ENCODE data around the gene ETV5. TPM values are rescaled to one million over a fixed set of nuclear protein-coding genes. Genes with fewer than 3 reads are reported as not detected.
"Not testable (repeated sequence)": the region's sequence is repeated elsewhere in the genome, so short reads cannot be mapped to it uniquely, and the experiment has no call there.

The ETV5 gene
- total RNA-seq, 1 donor from 2014 or later = 0.89 TPM

DNA sequence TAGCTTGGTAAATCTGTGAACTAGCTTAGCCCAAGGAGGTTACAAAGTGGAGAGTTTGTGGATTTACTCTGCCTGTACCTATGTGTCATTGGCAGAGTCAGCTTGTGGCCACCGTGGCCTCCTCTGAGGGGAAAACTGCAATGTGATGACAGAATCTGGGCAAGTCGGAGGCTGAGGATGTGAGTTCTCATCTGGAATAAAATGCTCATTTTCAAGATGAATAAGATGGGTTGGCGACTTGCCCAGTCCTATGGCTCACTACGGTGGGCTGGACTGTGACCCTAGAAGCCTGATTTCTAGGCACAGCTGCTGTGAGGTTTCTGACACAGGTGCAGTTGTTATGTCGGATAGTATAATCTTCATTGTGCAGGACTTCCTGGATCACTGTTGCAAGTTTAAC, 83.7 kb downstream of the ETV5 start:
- Mint-ChIP-seq H3K36me3 (ENCODE audit: low read depth) (no peaks in the 10 kb centered on the region), H3K4me1 (no peaks in the 10 kb centered on the region), H3K4me3 (no peak overlapping the region), H3K9me3 (no peaks in the 10 kb centered on the region), H3K27me3 (peaks cover 6% of the 10 kb centered on the region), H3K27ac (no peak overlapping the region)
- POLR2A ChIA-PET = no interaction called here
- CTCF ChIA-PET = no interaction called here
- DNase-seq (no peak), ATAC-seq (ENCODE audit: low read depth) (no peak)
- intact Hi-C loops (cut with micrococcal nuclease) = no loop called here
- TF ChIP-seq, protein P1, sequence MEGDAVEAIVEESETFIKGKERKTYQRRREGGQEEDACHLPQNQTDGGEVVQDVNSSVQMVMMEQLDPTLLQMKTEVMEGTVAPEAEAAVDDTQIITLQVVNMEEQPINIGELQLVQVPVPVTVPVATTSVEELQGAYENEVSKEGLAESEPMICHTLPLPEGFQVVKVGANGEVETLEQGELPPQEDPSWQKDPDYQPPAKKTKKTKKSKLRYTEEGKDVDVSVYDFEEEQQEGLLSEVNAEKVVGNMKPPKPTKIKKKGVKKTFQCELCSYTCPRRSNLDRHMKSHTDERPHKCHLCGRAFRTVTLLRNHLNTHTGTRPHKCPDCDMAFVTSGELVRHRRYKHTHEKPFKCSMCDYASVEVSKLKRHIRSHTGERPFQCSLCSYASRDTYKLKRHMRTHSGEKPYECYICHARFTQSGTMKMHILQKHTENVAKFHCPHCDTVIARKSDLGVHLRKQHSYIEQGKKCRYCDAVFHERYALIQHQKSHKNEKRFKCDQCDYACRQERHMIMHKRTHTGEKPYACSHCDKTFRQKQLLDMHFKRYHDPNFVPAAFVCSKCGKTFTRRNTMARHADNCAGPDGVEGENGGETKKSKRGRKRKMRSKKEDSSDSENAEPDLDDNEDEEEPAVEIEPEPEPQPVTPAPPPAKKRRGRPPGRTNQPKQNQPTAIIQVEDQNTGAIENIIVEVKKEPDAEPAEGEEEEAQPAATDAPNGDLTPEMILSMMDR (IDR thresholded peaks at IDR 0.05) = no peak

DNA sequence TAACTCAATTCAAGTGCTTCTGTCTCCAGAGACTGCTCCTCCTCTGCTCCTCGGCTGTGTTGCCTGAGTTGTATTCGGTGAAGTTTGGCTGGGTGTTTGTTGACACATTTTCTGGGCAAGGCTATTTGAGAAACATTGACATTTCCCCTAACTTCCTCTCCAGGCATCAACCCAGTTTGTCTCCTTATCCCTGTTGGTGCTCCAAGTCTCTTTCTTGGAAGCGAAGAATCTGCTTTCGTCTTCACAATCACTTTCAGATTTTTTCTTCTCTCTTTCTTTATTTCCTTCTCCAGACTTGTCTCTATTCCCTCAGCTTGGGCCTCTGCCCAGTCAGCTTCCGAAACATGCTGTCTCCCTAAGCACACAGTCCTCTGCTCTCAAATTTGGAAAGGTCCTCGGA, 84.7 kb downstream of the ETV5 start:
- no peak for DNase-seq
- ATAC-seq (ENCODE audit: low read depth) = no peak

DNA sequence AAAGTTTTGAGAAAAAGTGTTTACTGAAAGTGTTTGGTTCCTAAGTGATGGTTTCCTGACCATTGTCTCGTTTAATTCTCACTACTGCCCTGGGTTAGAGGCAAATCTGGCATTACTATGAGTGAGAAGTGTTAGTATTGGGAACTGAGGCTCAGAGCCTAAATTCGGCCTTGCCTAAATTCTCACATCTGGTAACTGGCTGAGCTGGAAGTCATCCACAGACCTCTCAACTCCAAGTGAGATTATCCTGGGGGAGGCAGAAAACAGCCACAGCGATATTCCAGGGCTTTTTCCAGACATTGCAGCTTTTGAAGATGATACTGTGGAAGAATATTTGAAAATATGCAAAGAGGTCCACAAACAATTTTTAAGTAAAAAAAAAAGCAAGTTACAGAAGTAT, 86.0 kb downstream of the ETV5 start:
- POLR2A ChIA-PET = no interaction called here
- no peak overlapping the region for H3K4me3 Mint-ChIP-seq
- no peak overlapping the region for H3K27ac Mint-ChIP-seq
- peaks cover 4% of the 10 kb centered on the region for H3K27me3 Mint-ChIP-seq
- no peak for ATAC-seq (ENCODE audit: low read depth)
- no peaks in the 10 kb centered on the region for H3K4me1 Mint-ChIP-seq
- H3K36me3 Mint-ChIP-seq (ENCODE audit: low read depth) = no peaks in the 10 kb centered on the region
- CTCF ChIA-PET = no interaction called here
- TF ChIP-seq, protein P1 (IDR thresholded peaks at IDR 0.05) = no peak
- intact Hi-C loops (cut with micrococcal nuclease) = no loop called here
- DNase-seq = no peak
- H3K9me3 Mint-ChIP-seq = no peaks in the 10 kb centered on the region

More for the DNA sequence above, 84.7 kb downstream of the ETV5 start:
- H3K36me3 Mint-ChIP-seq (ENCODE audit: low read depth) = no peaks in the 10 kb centered on the region
- no peak overlapping the region for H3K27ac Mint-ChIP-seq
- no peaks in the 10 kb centered on the region for H3K4me1 Mint-ChIP-seq
- CTCF ChIA-PET = no interaction called here
- POLR2A ChIA-PET = no interaction called here
- no peak overlapping the region for H3K4me3 Mint-ChIP-seq
- peaks cover 2% of the 10 kb centered on the region for H3K27me3 Mint-ChIP-seq
- TF ChIP-seq, protein P1 (IDR thresholded peaks at IDR 0.05) = no peak
- no peaks in the 10 kb centered on the region for H3K9me3 Mint-ChIP-seq
- intact Hi-C loops (cut with micrococcal nuclease) = no loop called here

DNA sequence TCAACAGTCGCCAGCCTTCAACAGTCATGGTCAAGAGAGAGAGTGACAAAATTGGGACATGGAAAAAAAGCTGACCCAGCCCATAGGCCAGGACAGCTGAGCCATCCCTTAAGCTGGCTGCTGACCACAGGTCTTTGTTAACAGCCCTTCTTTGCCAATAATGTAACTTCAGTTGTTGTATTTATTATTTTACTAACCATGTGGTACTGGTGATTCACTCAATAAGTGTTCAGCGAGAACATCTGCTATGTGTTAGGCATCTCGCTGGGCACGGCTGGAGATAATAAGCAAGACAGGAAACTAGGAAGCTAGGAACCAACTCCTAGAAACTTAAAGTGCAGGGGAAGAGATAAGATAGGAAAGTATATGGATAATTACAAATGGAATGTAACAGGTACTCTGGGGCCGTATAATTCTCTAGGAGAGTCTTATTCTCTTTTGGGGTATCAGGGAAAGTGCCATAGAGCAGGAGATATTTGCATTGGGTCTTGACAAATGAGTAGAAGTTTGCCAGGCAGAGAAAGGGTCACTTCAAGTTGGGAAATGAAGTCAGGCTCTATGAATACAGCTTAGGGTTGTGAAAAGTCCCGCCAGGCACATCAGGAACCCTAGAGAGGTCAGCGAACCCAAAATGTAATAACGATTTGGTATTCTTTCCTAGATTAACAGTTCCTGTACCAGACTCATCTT, 87.1 kb downstream of the ETV5 start:
- TF ChIP-seq, protein P1 (IDR thresholded peaks at IDR 0.05) = no peak
- no peaks in the 10 kb centered on the region for H3K4me1 Mint-ChIP-seq
- H3K4me3 Mint-ChIP-seq = no peak overlapping the region
- intact Hi-C loops (cut with micrococcal nuclease) = no loop called here
- ATAC-seq (ENCODE audit: low read depth) (no peak), DNase-seq (no peak)
- H3K36me3 Mint-ChIP-seq (ENCODE audit: low read depth) = no peaks in the 10 kb centered on the region
- peaks cover 6% of the 10 kb centered on the region for H3K27me3 Mint-ChIP-seq
- CTCF ChIA-PET = no interaction called here
- H3K9me3 Mint-ChIP-seq = no peaks in the 10 kb centered on the region
- H3K27ac Mint-ChIP-seq = no peak overlapping the region
- POLR2A ChIA-PET = interaction anchor here (0.7 kb wide), 1 partner anchor 68 kb away, joined by 3 read pairs; no protein-coding TSS in a partner anchor

DNA sequence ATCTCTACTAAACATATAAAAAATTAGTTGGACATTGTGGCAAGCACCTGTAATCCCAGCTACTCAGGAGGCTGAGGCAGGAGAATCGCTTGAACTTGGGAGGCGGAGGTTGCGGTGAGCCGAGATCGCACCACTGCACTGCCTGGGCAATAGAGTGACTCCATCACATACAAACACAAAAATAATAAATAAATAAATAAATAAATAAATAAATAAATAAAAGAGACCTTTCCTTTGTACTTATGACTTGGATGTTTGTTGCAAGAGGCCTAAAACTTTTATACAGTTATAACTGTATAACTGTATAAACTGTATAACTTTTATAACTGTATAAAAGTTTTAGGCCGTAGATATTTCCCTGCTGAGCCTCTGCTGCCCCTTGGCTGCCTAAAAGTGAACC, 87.6 kb downstream of the ETV5 start:
- intact Hi-C loops (cut with micrococcal nuclease); CTCF ChIA-PET; H3K27me3 Mint-ChIP-seq; H3K4me1 Mint-ChIP-seq; H3K9me3 Mint-ChIP-seq; H3K36me3 Mint-ChIP-seq (ENCODE audit: low read depth); H3K27ac Mint-ChIP-seq; H3K4me3 Mint-ChIP-seq; DNase-seq; POLR2A ChIA-PET; ATAC-seq (ENCODE audit: low read depth): not testable (repeated sequence)

DNA sequence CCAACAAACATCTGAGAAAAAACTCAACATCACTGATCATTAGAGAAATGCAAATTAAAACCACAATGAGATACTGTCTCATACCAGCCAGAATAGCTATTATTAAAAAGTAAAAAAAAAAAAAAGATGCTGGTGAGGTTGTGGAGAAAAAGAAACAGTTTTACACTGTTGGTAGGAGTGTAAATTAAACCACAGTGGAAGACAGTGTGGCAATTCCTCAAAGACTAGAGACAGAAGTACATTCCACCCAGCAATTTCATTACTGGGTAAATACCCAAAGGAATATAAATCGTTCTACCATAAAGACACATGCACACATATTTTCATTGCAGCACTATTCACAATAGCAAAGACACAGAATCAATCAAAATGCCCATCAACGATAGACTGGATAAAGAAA, 89.6 kb downstream of the ETV5 start:
- H3K27ac Mint-ChIP-seq; DNase-seq; intact Hi-C loops (cut with micrococcal nuclease); H3K27me3 Mint-ChIP-seq; H3K4me1 Mint-ChIP-seq; H3K4me3 Mint-ChIP-seq; H3K9me3 Mint-ChIP-seq; POLR2A ChIA-PET; CTCF ChIA-PET; H3K36me3 Mint-ChIP-seq (ENCODE audit: low read depth); ATAC-seq (ENCODE audit: low read depth): not testable (repeated sequence)
